Mesenteric fat pad (tissue), 1 donor: ENCODE results near the gene SNPH. TPM values are rescaled to one million over a fixed set of nuclear protein-coding genes. Genes with fewer than 3 reads are reported as not detected.
"Not testable (repeated sequence)": the region's sequence is repeated elsewhere in the genome, so short reads cannot be mapped to it uniquely, and the experiment has no call there.

Source experiments
- DNase-seq: peaks from one replicate; pipeline ENCODE4 v3.0.0-alpha.2; 2020; ENCODE audit warnings: low spot score
- long read RNA-seq: library from polyadenylated mRNA; unstranded; transcript quantifications from one replicate; pipeline ENCODE4 v2.0.0, GENCODE V29; 2020
- total RNA-seq: library from RNA; stranded (reverse); fragmentation: NEBNext Ultra II Directional; extraction: Animal tissue kit (Norgen Biotek cat#: 25700); gene quantifications from one replicate; pipeline ENCODE4 v1.2.1, GENCODE V29; 2021
- donor health status: DM: yes; HTN: yes; CAD: no.

Gene SNPH, protein sequence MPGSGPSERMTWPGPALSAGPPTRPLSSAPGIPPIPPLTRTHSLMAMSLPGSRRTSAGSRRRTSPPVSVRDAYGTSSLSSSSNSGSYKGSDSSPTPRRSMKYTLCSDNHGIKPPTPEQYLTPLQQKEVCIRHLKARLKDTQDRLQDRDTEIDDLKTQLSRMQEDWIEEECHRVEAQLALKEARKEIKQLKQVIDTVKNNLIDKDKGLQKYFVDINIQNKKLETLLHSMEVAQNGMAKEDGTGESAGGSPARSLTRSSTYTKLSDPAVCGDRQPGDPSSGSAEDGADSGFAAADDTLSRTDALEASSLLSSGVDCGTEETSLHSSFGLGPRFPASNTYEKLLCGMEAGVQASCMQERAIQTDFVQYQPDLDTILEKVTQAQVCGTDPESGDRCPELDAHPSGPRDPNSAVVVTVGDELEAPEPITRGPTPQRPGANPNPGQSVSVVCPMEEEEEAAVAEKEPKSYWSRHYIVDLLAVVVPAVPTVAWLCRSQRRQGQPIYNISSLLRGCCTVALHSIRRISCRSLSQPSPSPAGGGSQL
- 4.9 TPM for total RNA-seq
- long read RNA-seq, full-length matches to known transcripts: 1 of 12 reads
- long read RNA-seq, partial matches to known transcripts: 1 of 12 reads
- long read RNA-seq, other reads (novel, unspliced or antisense): 10 of 12 reads

DNA sequence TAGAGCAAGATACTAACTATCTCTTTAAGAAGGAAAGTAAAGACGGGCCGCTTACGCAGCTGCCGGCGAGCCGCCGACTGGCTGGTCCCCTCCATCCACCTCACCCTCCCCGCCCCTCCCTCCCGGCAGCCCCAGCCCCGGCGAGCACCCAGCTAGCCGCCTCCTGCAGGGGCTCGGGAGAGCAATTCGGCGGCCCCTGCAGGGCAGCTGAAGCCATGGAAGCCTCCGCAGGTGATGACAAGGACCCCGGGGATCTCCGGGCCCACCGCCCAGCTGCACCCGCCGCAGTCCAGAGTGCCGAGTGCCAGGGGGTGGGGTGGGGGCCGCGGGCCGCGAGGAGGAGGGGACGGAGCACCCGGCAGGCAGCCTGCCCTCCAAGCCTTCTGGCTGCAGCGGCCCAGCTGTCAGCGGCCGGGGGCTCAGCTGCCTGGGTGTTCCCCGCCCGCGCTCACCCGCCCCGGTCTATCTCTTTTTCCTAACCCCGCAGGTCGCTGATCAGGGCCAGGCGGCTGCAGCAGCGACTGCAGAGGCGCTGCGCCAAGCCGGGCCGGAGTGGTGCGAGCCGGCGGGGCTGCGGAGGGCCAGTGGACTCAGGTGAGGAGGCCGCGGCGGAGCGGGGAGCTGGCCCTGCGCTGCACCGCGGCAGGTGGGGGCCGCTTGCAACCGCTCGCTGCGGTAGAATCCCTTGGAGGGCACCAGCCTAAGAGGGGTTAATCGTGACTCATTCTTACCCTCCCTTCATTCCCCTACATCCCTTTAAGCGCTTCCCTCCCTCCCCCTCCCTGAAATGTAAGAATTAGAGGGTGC is at the start of gene SNPH:
TSS of gene SNPH (plus strand) at position 128 of the 807 bp plus-strand sequence. CDS start 29,946 bp downstream, outside the sequence.
- DNase-seq: no peak

DNA sequence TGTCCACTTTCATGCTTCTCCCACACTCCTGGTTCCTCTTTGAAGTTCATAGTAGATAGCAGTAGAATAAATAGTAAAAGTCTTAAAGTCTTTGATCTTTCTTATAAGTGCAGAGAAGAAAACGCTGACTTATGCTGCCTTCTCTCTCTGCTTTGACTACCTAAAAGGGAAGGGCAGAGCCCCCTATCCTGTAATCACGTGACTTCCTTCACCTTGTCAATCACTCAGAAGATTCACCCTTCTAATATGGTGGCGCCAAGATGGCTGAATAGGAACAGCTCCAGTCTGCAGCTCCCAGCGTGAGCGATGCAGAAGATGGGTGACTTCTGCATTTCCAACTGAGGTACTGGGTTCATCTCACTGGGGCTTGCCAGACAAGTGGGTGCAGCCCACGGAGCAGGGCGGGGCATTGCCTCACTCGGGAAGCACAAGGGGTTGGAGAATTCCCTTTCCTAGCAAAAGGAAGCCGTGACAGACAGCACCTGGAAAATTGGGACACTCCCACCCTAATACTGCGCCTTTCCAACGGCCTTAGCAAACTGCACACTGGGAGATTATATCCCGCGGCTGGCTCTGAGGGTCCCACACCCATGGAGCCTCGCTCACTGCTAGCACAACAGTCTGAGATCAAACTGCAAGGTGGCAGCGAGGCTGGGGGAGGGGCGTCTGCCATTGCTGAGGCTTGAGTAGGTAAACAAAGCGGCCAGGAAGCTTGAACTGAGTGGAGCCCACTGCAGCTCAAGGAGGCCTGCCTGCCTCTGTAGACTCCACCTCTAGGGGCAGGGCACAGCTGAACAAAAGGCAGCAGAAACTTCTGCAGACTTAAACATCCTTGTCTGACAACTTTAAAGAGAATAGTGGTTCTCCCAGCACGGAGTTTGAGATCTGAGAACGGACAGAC is 49.3 kb upstream of the SNPH start:
- DNase-seq: not testable (repeated sequence)

DNA sequence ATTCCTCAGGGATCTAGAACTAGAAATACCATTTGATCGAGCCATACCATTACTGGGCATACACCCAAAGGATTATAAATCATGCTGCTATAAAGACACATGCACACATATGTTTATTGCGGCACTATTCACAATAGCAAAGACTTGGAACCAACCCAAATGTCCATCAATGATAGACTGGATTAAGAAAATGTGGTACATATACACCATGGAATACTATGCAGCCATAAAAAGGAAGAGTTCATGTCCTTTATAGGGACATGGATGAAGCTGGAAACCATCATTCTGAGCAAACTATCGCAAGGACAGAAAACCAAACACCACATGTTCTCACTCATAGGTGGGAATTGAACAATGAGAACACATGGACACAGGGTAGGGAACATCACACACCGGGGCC is 43.3 kb upstream of the SNPH start:
- not testable (repeated sequence) for DNase-seq

DNA sequence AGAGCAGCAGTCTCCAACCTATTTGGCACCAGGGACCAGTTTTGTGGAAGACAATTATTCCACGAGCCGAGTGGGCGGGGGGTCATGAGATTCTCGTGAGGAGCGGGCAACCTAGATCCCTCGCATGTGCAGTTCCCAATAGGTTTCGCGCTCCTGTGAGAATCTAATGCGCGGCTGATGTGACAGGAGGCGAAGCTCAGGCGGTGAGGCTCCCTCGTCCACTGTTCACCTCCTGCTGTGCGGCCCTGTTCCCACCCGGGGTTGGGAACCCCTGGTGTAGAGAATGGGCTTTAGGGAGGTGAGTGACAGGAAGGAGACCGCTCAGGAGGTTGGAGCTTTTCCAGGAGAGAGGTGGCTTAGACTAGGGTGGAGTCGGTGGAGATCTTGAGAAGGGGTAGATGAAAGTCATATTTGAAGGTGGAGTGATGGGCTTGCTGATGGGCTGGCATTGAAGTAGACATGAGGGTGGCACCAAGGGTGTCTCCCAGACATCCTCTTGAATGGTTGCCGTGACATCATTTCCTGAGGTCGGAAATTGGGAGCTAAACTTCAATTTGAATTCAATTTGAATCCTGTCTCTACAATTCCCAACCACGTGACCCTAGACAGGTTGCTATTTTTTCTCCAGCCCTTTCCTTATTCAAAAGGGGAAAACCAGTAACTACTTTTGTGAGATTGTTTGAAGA is 41.7 kb upstream of the SNPH start:
- no peak for DNase-seq

DNA sequence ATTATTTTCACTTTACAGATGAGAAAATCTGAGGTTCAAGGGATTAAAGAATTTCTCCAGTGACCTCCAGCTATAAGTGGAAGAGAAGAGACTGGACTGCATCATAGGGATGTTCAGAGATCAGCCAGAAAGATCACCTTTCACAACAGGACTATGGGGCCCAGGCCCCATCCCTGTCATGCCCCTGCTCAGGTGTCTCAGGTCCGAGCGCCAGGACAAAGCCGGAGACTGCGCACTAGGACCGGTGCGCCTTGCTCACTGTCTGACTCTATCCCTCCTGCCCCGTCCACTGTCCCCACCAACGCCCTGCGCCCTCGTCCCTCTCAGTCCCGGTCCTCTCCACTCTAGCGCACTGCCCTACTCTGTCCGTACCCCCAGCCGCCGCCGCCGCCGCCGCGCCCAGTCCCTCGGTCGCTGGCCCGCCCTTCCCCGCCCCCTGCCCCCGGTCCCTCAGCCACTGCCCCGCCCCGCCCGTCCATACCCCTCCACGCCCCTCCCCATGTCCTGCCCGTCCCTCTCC is 40.8 kb upstream of the SNPH start:
- DNase-seq: no peak

DNA sequence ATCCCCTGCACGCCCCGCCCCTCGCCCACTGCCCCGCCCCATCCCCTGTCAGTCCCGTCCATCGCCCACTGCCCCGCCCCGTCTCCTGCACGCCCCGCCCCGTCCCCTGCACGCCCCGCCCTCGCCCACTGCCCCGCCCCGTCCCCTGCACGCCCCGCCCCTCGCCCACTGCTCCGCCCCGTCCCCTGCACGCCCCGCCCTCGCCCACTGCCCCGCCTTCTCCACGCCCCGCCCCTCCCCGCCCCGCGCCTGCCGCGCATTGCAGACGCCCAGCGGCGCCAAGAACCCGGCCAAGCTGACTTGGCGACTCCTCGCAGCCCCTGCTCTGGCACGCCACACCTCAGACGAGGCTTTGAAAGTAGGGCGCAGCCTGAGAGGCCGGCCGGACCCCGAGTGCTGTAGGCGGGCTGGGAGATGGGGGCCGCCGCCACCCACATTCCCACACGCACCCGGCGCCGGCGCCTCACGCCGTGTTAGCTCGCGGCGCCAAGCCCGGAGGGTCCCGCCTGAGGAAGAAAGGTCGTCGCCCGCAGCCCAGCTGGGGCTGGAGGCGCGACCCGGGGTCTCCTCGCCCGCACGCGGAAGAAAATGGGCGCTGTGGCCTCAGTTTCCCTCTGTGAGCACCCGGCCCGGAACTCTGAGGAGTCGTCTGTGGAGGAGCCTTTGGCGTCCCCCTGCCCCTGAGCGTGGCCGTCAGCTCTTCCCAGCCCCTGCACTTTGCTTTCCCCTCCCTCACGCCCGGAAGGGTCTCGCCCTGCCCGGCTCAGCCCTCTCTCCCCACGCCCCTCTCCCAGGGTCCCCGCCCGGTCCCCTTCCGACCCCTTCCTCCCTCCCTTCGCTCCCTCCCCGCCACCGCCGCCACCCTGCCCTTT is 40.1 kb upstream of the SNPH start, which contains the start of gene RAD21L1:
TSS of gene RAD21L1 (plus strand) at position 262 of the 872 bp plus-strand sequence. CDS start 2,410 bp downstream, outside the sequence.
- DNase-seq: peak; percentile 94

DNA sequence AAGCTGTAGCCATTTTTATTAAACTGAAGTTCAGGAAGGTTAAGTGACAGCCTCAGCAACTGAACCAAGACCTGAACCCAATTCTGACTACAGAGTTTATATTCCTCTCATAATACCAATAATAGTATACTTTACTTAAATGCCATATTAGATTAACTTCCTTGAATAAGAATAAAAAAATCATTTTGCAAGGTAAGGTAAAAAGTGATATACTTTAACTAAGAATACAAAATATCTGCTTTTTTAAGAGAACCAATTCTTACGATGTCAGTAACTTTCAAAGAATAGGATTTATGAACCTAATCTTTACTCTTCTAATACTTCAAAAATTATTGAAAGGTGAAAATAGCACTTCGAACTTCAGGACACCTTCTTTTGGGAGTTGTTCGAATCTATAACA is 36.6 kb upstream of the SNPH start:
- no peak for DNase-seq

DNA sequence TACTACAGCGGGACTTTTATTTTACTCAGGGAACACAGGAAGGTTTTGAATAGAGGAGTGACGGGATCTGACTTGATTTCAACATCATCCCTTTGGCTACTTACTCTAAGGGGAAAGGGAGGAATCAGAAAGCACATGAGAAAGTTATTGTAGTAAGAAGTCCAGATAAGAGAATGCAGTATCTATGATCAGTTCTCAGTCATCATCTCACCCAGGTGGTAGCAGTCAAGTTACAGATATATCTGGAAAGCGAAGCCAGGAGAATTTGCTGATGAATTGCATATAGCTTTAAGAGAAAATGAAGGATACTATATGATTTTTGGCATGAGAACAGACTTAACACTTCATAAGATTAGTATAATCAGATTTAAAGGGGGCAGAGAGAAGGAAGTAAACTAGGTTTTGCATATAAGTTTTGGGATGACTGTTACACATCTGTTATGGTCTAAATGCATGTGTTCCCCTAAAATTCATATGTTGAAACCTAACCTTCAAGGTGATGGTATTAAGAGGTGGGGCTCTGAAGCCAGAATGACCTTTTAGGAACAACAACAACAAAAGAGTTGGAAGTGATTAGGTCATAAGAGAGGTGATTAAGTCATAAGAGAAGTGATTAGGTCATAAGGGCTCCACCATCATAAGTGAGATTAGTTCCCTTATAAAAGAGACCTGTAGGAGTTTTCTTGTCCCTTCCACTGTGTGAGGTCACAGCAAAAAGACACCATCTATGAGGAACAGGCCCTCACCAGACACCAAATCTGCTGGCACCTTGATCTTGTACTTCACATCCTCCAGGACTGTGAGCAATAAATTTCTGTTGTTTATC is 33.6 kb upstream of the SNPH start:
- DNase-seq: no peak

DNA sequence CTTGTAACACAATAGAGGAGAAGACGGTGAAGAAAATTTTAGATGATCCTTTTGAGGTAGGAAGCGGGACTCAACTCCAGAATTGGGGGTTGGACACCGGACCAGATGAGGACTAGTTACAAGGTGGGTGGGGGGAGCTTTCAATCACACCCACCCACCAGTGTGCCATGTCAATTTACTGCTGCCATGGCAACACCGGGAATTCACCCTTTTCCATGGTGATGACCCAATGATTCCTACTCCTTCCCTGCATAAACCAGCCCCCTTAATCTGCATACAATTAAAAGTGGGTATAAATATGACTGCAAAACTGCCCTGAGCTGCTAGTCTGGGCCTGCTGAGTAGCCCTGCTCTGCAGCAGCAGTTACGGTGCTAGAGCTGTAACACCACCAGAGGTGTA is 25.5 kb upstream of the SNPH start:
- no peak for DNase-seq

DNA sequence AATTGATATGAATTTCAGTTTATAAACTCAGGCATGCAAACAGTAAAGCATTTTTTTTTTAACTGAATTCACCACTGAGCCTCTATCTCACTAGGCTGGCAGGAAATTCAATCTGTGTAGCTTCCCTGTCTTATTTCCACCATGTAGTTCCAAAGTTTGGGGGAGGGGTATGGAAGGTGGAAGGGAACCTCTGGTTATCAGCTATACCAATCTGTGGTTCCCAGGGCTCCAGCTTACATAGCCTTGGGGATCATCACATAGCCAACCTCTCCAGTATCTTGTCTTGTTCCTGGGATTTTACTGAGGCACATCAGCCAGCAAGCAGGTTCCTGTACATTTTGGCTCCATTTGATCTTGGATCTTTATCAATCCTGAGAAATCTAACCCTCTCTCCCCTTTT is 24.6 kb upstream of the SNPH start:
- DNase-seq: no peak

DNA sequence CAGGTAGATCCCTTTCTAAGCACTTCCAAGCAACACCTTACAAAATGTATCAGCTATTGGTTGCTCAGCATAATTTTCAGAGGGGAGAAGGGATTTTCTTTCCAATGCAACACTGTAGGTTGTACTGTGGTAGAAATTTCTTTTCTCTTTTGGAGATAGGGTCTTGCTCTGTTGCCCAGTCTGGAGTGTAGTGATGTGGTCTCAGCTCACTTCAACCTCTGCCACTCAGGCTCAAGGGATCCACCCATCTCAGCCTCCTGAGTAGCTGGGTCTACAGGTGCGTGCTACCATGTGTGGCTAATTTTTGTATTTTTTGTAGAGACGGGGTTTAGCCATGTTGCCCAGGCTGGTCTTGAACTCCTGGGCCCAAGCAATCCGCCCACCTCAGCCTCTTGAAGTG is 24.0 kb upstream of the SNPH start:
- DNase-seq: no peak

DNA sequence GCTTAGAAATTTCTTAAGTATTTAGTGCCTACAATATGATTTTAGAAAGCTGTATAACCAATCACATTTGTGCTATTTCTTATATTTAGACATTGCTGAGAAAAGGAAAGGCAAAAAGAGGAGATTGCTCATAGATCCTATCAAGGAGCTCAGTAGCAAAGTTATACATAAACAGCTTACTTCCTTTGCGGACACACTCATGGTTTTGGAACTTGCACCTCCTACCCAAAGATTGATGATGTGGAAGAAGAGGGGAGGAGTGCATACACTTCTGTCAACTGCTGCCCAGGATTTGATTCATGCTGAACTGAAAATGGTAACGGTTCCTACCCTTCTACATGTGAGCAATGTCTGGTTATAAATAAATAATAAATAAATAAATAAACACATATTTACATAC is 23.6 kb upstream of the SNPH start:
- DNase-seq: no peak

DNA sequence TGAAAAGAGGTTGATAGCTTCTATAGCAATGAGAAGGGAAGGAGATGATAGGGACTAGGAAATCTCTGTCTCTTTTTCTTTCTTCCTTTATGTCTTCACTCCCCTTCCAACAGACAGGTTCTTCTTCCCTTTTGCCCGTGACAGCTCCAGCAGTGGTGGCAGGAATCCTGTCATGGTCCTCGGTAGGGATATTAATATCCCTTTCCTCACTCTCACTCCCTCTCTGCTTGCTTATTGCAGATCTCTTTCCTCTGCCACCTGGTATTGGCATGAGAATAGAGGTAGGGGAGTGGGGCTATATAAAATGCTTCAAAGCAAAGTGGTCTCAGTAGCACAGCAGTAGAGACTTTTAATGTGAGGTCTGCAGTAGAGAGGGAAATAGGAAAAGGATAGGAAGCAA is 20.5 kb upstream of the SNPH start:
- DNase-seq: no peak

DNA sequence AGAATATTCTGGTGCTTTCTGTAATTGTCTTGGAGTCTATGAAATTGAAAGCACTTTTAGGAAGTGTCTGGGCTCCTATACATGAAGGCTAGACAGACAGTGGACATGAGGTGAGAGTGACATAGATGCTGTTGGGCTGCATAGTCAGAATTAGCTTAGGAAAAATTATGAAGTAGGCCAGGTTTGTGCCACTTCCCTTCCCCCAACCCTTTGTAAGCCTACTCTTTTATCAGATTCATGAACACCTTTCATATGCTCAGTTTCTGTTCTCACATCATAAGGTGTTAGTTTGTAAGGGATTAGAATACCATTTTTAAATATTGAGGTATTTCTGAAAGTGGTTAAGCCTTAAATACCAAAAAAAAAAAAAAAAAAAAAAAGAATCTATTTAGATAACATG is 18.4 kb upstream of the SNPH start:
- DNase-seq: no peak

DNA sequence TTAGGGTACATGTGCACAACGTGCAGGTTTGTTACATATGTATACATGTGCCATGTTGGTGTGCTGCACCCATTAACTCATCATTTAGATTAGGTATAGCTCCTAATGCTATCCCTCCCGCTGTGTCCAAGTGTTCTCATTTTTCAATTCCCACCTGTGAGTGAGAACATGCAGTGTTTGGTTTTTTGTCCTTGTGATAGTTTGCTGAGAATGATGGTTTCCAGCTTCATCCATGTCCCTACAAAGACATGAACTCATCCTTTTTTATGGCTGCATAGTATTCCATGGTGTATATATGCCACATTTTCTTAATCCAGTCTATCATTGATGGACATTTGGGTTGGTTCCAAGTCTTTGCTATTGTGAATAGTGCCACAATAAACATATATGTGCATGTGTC is 15.8 kb upstream of the SNPH start:
- DNase-seq: not testable (repeated sequence)

DNA sequence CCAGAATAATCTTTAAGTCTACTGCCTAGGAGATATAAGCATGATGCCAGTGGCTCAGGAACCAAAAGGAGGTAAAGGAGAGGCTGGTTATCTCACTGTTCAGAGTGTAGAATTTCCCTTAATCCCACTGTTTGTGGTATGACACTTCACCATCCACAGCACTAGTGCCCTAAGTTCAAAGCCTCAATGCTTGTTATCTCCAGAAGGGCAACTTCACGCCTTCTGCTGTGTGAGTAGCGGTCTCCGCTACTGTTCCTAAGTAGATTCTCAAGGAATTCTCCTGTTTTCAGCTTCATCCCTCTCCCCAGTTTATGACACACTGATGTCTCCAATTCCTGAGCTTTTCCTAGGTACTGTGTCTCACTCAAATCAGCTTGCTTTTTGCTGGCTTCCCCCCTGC is 13.7 kb upstream of the SNPH start:
- no peak for DNase-seq

DNA sequence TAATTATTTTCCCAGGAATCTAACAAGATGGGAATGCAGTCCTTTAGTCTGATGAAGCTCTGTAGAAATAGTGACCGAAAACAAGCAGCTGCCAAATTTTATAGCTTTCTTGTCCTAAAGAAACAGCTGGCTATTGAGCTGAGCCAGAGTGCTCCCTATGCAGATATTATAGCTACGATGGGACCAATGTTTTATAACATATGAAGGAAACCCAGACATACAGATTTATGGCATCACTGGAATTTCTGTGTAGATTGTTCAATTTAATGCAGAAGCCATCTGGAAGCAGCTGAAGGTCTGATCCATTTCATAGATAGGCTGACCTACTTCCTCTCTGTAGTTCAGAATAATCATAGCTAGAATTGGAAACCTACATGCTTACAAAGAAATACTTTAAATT is 11.8 kb upstream of the SNPH start:
- no peak for DNase-seq

DNA sequence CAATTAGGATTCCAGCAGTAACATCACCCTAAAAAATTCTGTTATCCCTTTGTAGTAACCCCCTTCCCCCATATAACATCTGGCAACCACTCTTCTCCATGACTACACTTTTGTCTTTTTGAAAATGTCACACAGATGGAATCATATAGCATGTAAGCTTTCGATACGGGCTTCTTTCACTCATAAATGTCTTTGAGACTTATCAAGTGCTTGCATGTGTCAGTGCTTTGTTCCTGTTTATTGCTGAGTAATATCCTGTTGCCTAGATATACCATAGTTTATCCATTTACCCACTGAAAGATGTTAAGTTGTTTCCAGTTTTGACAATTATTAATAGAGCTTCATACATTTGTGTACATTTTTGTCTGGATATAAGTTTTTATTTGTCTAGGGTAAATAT is 10.4 kb upstream of the SNPH start:
- DNase-seq: no peak
